ENCODE measurements around the gene MRPL24. TPM values are rescaled to one million over a fixed set of nuclear protein-coding genes. Genes with fewer than 3 reads are reported as not detected.

MRPL24 gene
- total and polyA plus RNA-seq, 2 donors from 2014 or later: 71.9 to 174 TPM

DNA sequence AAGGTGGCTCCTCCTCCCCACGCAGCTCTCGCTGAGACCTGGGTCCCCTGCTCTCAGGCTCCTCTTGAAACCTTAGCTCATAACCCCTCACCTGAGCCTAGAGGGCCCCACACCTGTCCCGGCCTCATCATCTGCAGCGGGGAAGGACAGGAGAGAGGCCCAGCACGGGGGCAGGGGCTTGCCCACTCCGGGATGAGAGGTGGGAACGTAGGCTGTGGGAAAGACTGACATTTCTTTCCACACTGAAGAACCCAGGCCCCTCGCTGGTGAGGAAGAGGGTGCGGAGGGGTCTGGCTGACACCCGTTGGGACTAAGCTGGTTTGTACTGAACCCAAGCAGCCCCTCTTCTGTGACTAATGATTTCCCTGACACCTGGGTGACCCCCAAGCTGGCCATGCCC lies 49.7 kb downstream of the MRPL24 start:
- no peaks in the 10 kb centered on the region for H3K36me3 ChIP-seq (ENCODE audit: control insufficient read depth in 2 of 3, insufficient read depth in 3 of 3, low read length in 3 of 3)
- intact Hi-C loops (cut with DNase I): no loop called here
- no peak for TF ChIP-seq CTCF (IDR thresholded peaks at IDR 0.05; ENCODE audit: borderline replicate concordance, extremely low read depth, insufficient read depth)
- FAIRE-seq: no peak
- H3K9ac ChIP-seq (ENCODE audit: low read length in 3 of 3): no peak overlapping the region
- H3K9me3 ChIP-seq (ENCODE audit: control insufficient read depth in 2 of 3, insufficient read depth in 1 of 3, low read length in 3 of 3): no peaks in the 10 kb centered on the region
- no peak overlapping the region for H3K27ac ChIP-seq (ENCODE audit: low read depth in 2 of 2, low read length in 2 of 2)
- no peaks in the 10 kb centered on the region for H3K27me3 ChIP-seq (ENCODE audit: control insufficient read depth, insufficient read depth, low read length)
- DNase-seq: peak in 1 of 5 donors; percentile 67
- no peak overlapping the region for H3K4me3 ChIP-seq (ENCODE audit: low read length in 3 of 3)
- H3K4me1 ChIP-seq (ENCODE audit: control insufficient read depth in 2 of 3, insufficient read depth in 2 of 3, low read depth in 1 of 3, low read length in 3 of 3): peaks cover 0 to 12% (median 6%) of the 10 kb centered on the region in 3 donors

DNA sequence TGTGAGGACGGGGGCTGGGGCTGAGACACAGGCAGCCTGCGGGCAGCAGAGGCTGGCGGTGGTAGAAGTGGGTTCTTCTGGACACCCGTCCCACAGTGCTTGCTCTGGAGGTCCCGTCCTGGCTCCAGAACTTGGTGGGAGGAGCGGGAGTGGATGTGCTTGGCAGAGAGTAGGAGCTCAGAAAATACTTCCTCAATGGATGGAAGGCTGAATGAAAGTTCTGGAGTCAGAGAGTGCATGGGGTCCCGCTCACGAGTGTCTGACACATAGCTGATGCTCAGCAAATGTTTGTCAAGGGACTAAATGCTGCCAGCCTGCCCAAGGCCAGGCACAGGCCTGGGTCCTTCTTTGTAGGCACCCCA lies 50.2 kb downstream of the MRPL24 start:
- H3K27ac ChIP-seq (ENCODE audit: low read depth in 2 of 2, low read length in 2 of 2): no peak overlapping the region

DNA sequence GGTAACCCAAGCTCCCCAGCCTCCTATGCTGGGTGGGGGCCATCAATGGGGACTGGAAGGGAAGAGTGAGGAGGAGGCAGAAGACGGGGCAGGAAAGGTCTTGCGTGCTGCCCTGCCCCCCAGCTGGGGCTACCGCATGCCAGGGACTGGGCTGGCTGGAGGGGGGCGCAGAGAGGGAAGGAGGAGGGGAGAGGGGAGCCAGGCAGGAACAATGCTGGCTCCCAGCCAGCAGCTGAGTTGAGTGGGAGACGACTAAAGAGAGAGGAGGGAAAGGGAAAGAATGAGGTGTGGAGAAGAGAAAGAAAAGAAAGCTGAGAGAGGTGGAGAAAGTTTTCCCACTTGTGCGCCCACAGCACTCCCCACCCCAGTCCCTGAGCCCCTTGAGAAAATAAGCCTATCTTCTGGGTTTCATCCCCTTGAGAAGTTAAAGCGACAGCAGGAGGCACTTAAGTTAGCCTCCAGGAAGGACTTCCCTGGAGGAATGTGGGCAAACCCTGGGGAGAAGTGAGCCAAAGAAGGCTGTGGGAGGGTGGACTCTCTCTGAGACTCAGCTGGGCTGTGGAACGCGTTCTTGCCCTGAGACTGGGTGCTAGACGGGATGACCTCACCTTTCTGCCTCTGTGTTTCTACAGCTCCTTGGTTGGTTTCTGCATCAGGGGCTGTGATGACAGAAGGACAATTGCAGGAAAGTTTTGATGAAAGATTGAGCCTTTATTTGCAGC lies 50.8 kb downstream of the MRPL24 start:
- no peak overlapping the region for H3K27ac ChIP-seq (ENCODE audit: low read depth in 2 of 2, low read length in 2 of 2)

More for the DNA sequence above, 50.2 kb downstream of the MRPL24 start:
- peaks cover 0 to 12% (median 6%) of the 10 kb centered on the region in 3 donors for H3K4me1 ChIP-seq (ENCODE audit: control insufficient read depth in 2 of 3, insufficient read depth in 2 of 3, low read depth in 1 of 3, low read length in 3 of 3)
- H3K4me3 ChIP-seq (ENCODE audit: low read length in 3 of 3): no peak overlapping the region
- FAIRE-seq (no peak), DNase-seq (no peak)
- no peak for TF ChIP-seq CTCF (IDR thresholded peaks at IDR 0.05; ENCODE audit: borderline replicate concordance, extremely low read depth, insufficient read depth)
- H3K27me3 ChIP-seq (ENCODE audit: control insufficient read depth, insufficient read depth, low read length): no peaks in the 10 kb centered on the region
- intact Hi-C loops (cut with DNase I): no loop called here
- H3K9ac ChIP-seq (ENCODE audit: low read length in 3 of 3): no peak overlapping the region
- H3K9me3 ChIP-seq (ENCODE audit: control insufficient read depth in 2 of 3, insufficient read depth in 1 of 3, low read length in 3 of 3): no peaks in the 10 kb centered on the region
- H3K36me3 ChIP-seq (ENCODE audit: control insufficient read depth in 2 of 3, insufficient read depth in 3 of 3, low read length in 3 of 3): no peaks in the 10 kb centered on the region

More for the DNA sequence above, 50.8 kb downstream of the MRPL24 start:
- no peaks in the 10 kb centered on the region for H3K36me3 ChIP-seq (ENCODE audit: control insufficient read depth in 2 of 3, insufficient read depth in 3 of 3, low read length in 3 of 3)
- H3K9ac ChIP-seq (ENCODE audit: low read length in 3 of 3): no peak overlapping the region
- peaks cover 0 to 12% (median 6%) of the 10 kb centered on the region in 3 donors for H3K4me1 ChIP-seq (ENCODE audit: control insufficient read depth in 2 of 3, insufficient read depth in 2 of 3, low read depth in 1 of 3, low read length in 3 of 3)
- intact Hi-C loops (cut with DNase I): no loop called here
- H3K9me3 ChIP-seq (ENCODE audit: control insufficient read depth in 2 of 3, insufficient read depth in 1 of 3, low read length in 3 of 3): no peaks in the 10 kb centered on the region
- peak in 2 of 5 donors; percentile 90 to 91 for DNase-seq
- no peak for TF ChIP-seq CTCF (IDR thresholded peaks at IDR 0.05; ENCODE audit: borderline replicate concordance, extremely low read depth, insufficient read depth)
- FAIRE-seq: no peak
- no peaks in the 10 kb centered on the region for H3K27me3 ChIP-seq (ENCODE audit: control insufficient read depth, insufficient read depth, low read length)
- H3K4me3 ChIP-seq (ENCODE audit: low read length in 3 of 3): peak overlapping the region in 1 of 3 donors; percentile 42

All from kidney (tissue), 14 donors.